IPS-11a (cell line): ENCODE results near the gene SCYGR7.
"Not testable (repeated sequence)": the region's sequence is repeated elsewhere in the genome, so short reads cannot be mapped to it uniquely, and the experiment has no call there.

Experiments
- H3K4me3 ChIP-seq: one replicate; pipeline ENCODE4 v1.5.1; 2013; ENCODE audit warnings: low read depth, low read length, control low read depth

The SCYGR7 gene, protein sequence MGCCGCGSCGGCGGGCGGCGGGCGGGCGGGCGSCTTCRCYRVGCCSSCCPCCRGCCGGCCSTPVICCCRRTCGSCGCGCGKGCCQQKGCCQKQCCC

DNA sequence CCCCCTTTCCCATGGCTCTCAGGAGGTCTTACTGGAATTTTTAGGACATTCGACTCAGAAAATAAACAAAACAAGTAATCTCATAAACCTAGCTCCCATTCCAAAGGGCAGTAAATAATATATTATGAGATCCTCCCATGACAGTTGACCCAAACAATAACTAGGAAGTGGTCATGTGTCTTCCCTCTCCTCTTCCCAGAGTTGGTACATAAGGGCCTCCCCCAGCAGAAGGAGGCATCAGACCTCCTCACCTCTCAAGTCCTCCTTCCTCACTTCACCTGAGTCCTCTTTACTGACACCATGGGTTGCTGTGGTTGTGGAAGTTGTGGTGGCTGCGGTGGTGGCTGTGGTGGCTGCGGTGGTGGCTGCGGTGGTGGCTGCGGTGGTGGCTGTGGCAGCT, at the start of gene SCYGR7:
Gene SCYGR7, plus strand, starts transcription at position 301 of the 400 bp plus-strand sequence. Its CDS starts 0 bp downstream, at position 301.
- no peak within 1 kb of the TSS for H3K4me3 ChIP-seq

DNA sequence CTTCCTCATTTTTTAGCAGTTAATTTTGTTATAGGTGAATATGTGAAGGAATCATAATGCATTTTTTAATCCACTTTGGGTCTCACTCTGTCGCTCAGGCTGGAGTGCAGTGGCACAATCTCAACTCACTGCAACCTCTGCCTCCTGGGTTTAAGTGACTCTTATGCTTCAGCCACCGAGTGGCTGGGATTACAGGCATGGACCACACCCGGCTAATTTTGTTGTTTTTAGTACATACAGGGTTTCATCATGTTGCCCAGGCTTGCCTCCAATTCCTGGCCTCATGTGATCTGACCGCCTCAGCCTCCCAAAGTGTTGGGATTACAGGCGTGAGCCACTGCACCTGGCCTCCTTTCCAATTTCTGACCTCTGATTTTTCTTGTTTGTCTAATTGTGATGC, 43.9 kb upstream of the SCYGR7 start:
- no peak overlapping the region for H3K4me3 ChIP-seq

DNA sequence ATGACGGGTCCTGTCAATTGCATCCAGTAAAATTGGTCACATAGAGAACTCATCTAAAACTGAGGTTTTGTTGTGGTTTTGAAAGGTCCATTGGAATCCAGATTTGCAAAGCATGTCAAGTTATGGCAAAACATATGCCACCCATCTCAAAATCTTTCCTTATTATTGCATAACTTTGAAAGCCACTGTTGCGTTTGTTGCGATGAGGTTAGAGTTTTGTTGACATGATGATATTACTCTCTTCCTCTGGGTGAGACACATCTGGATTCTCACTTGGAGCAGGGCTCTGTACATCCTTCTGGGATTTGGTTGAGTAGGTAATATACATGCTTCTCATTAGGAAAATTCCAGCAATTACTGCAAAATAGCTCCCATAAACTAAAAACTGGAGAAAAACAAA, 40.9 kb upstream of the SCYGR7 start:
- no peak overlapping the region for H3K4me3 ChIP-seq

DNA sequence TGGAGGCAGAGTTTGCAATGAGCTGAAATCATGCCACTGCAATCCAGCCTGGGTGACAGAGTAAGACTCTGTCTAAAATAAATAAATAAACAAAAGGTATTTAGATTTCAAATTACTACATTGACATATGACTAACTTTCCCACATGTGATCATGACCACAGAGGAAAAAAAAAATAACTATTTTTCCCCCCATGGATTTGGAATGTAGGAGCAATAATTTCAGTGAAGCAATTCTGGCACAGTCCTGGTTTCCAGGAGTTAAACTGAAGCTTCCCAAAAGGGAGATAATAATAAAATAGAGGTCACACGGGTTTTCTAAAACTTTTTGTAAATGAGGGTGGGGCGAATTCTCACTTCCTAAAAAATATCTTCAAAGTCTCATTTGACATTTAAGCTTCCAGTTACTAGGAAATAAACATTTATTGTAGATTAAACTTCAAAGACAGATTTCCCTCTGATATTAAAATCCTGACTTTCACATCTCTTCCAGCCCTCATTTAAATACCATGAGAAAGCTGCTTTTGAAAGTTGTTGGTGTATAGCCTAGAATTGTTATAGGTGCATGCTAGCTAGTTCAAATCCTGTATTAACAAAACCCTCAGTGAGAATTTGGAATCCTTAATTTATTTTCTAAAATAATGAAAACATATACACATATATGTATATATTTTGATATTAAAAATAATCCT, 31.0 kb upstream of the SCYGR7 start:
- H3K4me3 ChIP-seq, result no peak overlapping the region

DNA sequence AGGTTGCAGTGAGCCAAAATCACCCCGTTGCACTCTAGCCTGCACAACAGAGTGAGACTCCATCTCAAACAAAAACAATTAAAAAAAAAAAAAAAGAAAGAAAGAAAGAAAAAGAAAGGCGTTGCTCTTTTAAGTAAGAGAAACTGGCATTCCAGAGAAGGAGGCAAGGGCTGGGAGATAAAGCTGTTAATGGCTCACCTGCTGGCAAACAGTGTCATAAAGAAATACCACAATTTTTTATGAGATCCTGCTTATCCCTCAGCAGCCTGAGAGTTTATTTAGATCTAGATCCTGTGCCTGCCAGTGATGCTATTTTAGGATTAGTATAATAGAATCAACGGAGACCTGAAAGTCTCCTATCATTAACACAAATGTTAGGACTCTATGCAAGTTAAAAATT, 26.6 kb upstream of the SCYGR7 start:
- no peak overlapping the region for H3K4me3 ChIP-seq

DNA sequence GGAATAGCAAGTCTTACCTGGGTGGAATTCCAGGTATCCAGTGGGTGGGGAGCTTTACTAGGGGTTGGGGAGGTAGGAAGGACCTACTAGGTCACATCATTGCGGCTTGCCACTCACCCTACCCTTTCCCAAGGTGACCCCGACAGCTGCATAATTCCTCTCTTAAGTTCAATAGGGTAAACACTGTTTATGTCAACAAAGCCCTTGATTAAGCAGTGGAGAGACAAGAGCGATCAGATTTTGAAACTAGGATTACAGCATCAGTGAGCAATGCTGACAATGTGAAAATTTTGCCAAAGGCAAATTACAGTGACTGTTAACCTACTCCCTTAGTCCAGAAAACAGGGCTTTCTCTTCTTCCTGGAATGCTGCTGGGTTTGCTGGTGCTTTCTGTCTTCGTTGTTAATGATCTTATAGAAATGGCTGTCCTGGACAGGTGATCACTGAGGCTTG, 24.8 kb upstream of the SCYGR7 start:
- H3K4me3 ChIP-seq, result no peak overlapping the region

DNA sequence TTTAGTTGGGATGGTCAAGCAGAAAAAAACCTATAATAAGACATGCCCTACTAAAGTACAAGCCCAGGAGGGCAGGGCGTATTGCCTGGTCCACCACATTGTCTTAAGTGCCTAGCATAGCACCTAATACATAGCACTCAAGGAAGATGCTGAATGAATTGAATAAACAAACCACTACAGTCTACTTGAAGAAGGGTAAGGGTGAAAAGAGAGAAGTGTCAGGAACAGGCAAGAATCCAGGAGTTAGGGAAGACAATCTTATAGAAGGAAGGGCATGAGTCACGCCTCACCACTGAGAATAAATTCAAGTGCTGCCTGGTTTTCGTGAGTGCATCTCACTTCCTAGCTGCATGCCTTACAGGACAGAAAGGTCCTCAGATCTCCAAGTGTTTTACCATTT, 24.2 kb upstream of the SCYGR7 start:
- no peak overlapping the region for H3K4me3 ChIP-seq

DNA sequence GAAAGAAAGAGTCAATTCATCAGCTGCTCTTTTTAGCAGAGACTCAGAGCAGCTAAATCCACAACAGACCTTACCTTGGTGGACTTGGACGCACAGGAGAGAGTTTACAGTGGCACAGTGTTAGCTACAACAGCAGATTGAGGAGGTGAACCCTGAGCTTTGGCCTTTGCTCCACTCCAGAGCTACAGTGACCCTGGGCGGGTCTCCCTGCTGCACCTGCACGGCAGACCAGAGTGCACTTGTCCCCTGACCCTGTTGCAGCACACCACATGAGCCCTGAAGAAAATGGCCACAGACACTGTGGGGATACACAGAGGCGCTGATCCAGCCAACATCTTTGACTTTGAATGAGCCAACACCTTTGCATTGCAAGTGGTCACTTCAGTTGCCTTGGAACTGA, 21.3 kb upstream of the SCYGR7 start:
- no peak overlapping the region for H3K4me3 ChIP-seq

DNA sequence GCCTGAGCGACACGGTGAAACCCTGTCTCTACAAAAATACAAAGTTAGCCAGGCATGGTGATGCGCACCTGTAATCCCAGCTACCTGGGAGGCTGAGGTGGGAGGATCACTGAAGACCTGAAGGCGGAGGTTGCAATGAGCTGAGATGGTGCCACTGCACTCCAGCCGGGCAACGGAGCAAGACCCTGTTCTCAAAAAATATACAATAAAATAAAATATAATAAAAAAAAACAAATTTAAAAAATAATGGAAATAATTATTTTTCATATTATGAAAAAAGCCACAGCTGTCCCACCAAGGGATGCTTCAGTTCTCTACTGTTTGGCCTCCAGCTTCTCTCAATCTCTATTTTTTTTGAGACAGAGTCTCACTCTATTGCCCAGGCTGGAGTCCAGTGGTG, 20.7 kb upstream of the SCYGR7 start:
- H3K4me3 ChIP-seq, result no peak overlapping the region

DNA sequence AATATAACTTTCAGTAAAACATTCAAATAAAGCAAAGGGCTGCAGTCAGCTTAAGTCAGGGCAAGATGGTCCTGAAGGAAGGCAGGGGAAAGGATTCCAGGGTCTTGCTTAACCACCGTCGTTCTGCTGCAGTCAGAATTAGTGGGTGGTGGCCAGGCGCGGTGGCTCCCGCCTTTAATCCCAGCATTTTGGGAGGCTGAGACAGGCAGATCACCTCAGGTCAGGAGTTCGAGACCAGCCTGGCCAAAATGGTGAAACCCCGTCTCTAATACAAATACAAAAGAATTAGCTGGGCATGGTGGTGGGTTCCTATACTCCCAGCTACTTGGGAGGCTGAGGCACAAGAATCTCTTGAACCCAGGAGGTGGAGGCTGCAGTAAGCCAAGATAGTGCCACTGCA, 17.1 kb upstream of the SCYGR7 start:
- no peak overlapping the region for H3K4me3 ChIP-seq

DNA sequence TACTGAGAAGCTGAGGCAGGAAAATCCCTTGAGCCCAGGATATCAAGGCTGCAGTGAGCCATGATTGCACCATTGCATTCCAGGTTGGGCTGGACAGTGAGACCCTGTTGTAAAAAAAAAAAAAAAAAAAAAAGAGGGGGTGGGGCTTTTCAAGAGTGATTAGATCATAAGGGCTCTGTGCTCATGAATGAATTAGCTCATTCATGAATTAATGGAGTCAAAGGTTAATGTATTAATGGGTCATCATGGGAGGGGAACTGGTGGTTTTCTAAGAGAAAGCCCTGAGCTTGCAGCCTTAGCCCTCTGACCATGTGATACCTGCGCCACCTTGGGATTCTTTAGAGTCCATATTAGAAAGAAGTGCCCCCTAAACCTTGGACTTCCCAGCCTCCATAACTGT, 14.8 kb upstream of the SCYGR7 start:
- H3K4me3 ChIP-seq, result no peak overlapping the region

DNA sequence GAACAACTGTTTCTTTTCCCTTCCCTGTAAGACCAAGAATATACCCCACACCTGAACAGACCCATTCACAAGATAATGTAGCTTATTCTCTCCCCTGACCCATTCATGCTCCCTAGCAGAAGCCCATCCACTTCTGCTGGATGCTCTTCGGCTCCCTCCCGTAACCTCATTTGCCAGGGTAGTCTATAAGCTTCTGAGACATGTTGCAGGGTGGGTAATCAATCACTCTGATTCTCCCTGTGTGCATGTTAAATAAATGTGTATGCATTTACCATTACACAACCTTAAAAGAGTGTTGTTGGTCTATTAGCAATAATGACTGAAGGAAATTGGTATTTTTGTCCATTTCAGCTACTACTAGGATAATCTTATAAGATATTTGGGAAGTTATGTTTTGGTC, 11.6 kb upstream of the SCYGR7 start:
- no peak overlapping the region for H3K4me3 ChIP-seq

DNA sequence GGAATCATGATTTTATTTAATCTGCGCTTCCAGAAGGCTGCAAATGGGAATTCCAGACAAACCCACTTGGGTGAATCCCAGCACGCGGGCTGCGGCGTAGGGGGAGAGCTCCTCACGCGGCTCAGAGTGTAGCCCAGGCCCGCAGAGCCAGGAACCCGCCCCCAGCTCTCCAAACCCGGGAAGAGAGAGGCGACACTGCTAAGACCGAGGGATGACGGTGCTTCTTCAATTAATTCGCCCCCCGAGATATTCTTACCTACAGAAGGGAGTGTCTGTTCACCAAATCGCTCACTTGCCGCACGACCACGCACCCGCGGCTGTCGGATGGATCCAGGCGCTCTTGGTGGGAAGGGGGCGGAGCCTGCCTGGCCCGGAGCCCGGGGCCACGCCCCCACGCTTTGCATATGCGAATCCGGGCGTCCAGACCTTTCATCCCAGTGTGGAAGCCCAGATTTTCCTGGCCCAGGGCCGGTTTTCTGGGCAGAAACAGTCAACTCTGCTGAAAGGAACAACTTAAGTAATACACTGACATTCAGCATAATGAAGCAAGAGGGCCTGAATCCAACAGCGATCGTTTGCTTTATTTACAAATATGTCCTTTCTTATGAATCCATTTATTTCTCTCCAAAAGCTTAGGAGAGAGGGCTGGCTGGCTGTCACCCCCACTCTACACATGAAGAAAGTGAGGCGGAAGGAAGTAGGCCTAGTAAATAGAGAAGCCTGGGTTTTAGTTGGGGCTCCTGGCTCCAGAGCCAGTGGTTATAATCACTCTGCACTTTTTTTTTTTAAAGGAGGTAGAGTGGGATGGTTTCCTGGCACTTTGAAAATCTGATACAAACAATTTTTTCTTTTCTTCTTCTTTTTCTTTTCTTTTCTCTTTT, 10.2 kb upstream of the SCYGR7 start, which contains the start of gene SLC19A3:
Gene SLC19A3, minus strand, starts transcription at position 342 of the 881 bp plus-strand sequence. CDS start 15,710 bp downstream, outside the sequence.
- H3K4me3 ChIP-seq, result peak within 1 kb of the TSS; percentile 69

DNA sequence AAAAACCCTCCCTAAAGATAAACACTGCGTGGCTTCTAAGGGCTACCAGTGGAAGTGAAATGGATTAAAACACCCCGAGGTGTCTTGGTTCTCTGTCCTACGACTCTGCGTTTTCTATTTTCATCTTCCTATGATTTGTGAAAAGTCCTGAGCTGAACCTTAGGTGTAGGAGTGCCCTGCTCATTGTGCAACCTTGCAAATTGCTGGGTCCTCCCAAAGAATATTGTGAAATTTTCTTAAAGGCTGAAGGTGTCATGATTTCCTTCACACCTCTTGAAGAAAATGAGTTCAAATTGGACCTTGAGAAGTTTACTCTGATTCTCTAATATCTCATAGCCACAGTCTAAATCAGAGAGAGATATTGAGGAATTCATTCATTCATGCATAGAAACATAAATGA, 8.5 kb upstream of the SCYGR7 start:
- H3K4me3 ChIP-seq, result no peak overlapping the region

DNA sequence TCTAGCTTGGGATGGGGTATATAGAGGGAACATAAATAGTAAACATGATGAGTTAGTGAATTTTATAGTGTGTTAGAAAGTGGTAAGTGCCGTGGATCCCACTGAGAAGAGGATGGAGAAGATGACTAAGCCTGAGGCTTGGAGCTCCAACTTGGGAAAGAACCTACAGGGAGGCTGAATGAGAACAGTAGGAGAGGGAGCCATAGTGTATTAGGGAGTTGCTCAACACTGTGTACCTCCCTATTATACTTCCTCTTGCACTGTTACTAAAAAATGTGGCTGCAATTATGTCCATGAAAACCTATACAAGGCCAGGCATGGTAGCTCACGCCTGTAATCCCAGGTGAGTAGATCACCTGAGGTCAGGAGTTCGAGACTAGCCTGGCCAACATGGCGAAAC, 7.5 kb upstream of the SCYGR7 start:
- H3K4me3 ChIP-seq, result no peak overlapping the region

DNA sequence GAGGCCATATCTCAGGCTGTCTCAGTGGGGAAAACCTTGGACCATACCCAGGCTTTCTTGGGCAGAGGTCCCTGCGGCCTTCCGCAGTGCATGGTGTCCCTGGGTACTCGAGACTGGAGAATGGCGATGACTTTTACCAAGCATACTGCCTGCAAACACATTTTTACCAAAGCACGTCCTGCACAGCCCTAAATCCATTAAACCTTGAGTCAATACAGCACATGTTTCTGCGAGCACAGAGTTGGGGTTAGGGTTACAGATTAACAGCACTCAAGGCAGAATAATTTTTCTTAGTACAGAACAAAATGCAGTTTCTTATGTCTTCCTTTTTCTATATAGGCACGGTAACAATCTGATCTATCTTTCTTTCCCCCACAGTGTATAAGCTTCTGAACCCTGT, 5.3 kb upstream of the SCYGR7 start:
- H3K4me3 ChIP-seq, result not testable (repeated sequence)

DNA sequence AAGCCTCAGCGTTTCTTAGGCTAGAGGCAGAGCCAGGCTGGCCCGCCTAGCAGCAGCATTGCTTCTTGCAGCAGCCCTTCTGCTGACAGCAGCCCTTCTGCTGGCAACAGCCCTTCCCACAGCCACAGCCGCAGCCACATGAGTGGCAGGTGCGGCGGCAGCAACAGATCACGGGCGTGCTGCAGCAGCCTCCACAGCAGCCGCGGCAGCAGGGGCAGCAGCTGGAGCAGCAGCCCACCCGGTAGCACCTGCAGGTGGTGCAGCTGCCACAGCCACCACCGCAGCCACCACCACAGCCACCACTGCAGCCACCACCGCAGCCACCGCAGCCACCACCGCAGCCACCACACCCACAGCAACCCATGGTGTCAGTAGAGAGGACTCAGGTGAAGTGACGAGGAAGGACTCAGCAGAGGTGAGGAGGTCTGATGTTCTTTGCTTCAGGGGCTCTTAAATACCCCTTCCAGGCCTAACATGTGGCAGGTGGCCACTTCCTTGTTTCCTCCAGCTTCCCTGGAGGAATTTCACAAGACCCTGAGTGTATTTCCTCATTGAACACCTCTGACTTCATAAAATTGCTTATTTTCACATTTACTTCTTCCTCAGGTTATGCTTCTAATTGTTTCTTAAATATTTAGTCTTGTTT, 3.6 kb upstream of the SCYGR7 start, which contains the start of gene SCYGR6:
Gene SCYGR6, minus strand, starts transcription at position 364 of the 646 bp plus-strand sequence. Its CDS starts 0 bp downstream, at position 364.
- H3K4me3 ChIP-seq, result no peak within 1 kb of the TSS

DNA sequence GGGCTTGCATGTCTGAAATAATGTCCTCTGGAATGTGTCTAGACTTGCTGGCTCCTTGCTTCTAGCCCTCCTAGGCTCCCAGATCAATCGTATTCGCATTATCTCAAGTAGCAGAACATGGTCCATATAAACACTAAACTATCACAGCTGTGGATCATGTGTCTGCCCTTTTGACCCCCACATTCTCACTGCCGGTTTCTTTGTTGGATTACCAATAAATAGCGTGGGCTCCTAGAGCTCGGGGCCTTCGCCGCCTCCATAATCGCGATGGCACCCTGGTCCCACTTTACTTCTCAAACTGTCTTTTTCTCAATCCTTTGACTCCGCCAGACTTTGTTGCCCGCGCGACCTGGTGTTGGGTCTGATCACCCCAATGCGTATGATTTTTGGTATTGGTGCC, 11.2 kb downstream of the SCYGR7 start:
- no peak overlapping the region for H3K4me3 ChIP-seq

DNA sequence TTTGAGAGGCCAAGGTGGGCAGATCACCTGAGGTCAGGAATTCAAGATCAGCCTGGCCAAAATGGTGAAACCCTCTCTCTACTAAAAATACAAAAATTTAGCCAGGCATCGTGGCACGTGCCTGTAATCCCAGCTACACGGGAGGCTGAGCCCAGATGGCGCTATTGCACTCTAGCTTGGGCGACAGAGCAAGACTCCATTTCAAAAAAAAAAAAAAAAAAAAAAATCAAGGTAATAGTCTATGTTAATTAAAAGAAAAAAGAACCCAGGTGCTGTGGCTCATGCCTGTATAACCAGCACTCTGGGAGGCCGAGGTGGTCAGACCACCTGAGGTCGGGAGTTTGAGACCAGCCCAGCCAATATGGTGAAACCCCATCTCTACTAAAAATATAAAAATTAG, 12.6 kb downstream of the SCYGR7 start:
- not testable (repeated sequence) for H3K4me3 ChIP-seq

DNA sequence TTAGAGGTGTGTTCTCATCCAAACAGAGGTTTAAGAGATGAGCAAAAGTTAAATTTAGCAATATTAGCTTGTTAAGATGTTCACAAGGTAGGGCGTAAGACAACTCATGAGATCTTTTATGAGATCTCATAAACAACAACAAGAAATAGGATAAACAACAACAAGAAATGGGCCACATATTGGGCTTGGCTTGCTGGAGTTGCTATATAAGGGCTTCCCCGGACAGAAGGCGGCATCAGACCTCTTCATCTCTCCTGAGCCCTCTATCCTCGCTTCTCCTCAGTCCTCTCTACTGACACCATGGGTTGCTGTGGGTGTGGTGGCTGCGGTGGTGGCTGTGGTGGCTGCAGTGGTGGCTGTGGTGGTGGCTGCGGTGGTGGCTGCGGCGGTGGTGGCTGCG, 17.5 kb downstream of the SCYGR7 start, which contains the start of gene SCYGR8:
Gene SCYGR8, plus strand, starts transcription at position 301 of the 400 bp plus-strand sequence. Its CDS starts 0 bp downstream, at position 301.
- H3K4me3 ChIP-seq, result no peak within 1 kb of the TSS

DNA sequence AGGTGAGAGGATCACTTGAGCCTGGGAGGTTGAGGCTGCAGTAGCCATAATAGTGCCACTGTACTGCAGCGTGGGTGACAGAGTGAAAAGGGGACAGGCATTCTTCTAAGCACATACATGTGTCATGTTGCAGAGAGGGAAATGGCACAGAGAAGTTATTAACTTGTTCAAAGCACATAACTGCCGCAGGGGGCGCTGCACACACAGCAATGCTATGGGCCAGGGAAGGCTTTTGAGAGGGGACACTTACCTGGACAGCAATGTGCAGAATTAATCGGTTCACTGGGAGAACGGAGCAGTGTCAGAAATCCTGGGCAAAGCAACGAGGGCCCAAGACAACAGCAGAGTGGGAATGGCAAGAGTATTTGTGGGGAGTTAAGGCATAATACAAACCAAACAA, 19.9 kb downstream of the SCYGR7 start:
- no peak overlapping the region for H3K4me3 ChIP-seq
